ENCODE measurements around the gene CYLD. TPM values are rescaled to one million over a fixed set of nuclear protein-coding genes. Genes with fewer than 3 reads are reported as not detected.
A peak's percentile ranks its signal among the peaks of the same experiment; 100 is the strongest.

CYLD gene
- total and polyA plus RNA-seq, 10 of the 15 experiments (the other 5 are each of a cell fraction or from before 2014, with no cell fraction given), result 19.2 to 106 (median 46.1) TPM

DNA sequence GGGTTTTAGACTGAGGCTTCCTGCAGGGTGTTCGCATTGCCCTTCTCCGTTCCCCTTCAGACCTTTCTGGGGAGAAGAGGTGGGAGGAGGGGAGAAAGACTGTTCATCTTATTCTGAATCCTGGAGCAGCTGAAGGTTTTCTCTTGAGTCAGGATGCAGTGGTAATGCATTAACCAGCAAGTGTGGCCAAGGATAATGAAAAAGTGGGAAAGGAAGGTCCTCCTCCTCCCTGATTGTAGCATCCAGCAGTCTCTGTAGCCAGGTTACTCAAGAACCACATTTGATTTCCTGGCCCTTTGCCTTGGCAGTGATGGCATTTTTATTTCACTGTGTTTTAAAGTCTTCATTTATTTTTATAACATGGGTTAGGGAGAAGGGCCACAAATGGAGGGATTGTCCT lies 59.1 kb downstream of the CYLD start:
- TF ChIP-seq ZNF274 (IDR thresholded peaks at IDR 0.05; ENCODE audit: insufficient read depth, insufficient read length) (no peak), POLR2AphosphoS5 (IDR thresholded peaks at IDR 0.05; ENCODE audit: low read length) (peak; percentile 42; the same call in 1 of the 2 replicates)
- no peak for DNase-seq (ENCODE audit: low read depth, low spot score)
- CTCF ChIA-PET, result interaction anchor here (13.4 kb wide), 1 partner anchor 132 kb away, joined by 293 read pairs; no protein-coding TSS in a partner anchor
- H3K79me2 ChIP-seq (ENCODE audit: control insufficient read depth, insufficient read depth, low read length), result no peaks in the 10 kb centered on the region
- no peak overlapping the region for H2AFZ ChIP-seq (ENCODE audit: control insufficient read depth, low read depth, low read length)
- H3K4me3 ChIP-seq, result no peak overlapping the region
- H3K9me3 ChIP-seq (replicated peaks; ENCODE audit: control insufficient read depth, insufficient read depth, low read length), result no peaks in the 10 kb centered on the region; the same call in 2 of the 3 replicates
- SMC1A ChIA-PET (ENCODE audit: uncharacterized antibody, unreplicated experiment), result no interaction called here
- H3K36me3 ChIP-seq (ENCODE audit: control insufficient read depth in 2 of 2, insufficient read depth in 2 of 2, low read length in 1 of 2), result peaks cover 8 to 15% of the 10 kb centered on the region in 2 experiments; a peak in 3 of 4 replicates
- no peaks in the 10 kb centered on the region for H3K4me1 ChIP-seq (ENCODE audit: control insufficient read depth, insufficient read depth, low read length)
- POLR2A ChIA-PET, result no interaction called here
- H4K20me1 ChIP-seq (ENCODE audit: control insufficient read depth, insufficient read depth), result no peaks in the 10 kb centered on the region
- BruUV-seq (replicated peaks), result no TSS peak
- RAD21 ChIA-PET (ENCODE audit: unreplicated experiment), result no interaction called here
- no peak overlapping the region for H3K27ac ChIP-seq (ENCODE audit: control insufficient read depth, insufficient read depth)
- no peaks in the 10 kb centered on the region for H3K27me3 ChIP-seq (replicated peaks in 1 of 2; ENCODE audit: control insufficient read depth in 2 of 2, insufficient read depth in 2 of 2, low read length in 1 of 2)
- in situ Hi-C loops (cut with MboI) (no loop called here), intact Hi-C loops (cut with micrococcal nuclease; ENCODE audit: unreplicated experiment) (loop anchor here (10.0 kb wide), 2 partner anchors 556 to 586 kb away; no protein-coding TSS in a partner anchor)
- no peak overlapping the region for H3K9ac ChIP-seq (ENCODE audit: control insufficient read depth, insufficient read depth, low read length)
- no peak for ATAC-seq
- FAIRE-seq, result no peak
- 81% methylated on average over 2 of the region's 2 CpGs for WGBS (ENCODE audit: insufficient coverage, insufficient replicate concordance, low lambda C conversion rate, missing lambda C conversion rate)
- H3K4me2 ChIP-seq (ENCODE audit: control insufficient read depth, insufficient read depth), result no peak overlapping the region

DNA sequence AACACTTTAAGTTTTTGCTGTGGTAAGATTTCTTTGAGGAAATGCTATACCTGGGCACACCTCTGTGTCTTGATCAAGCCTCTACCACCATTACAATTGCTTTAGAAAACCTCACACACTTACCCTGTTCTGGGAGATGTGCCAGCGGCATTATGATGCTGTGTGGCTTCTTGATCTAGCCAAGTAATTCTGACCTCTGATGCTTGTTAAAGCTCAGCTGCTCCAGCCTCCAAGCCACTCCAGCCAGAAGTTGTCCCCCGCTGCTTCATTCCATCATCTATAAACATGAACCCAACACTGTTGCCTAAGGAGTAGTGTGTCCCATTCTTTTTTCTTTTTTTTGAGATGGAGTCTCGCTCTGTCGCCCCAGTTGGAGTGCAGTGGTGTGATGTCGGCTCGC lies 60.1 kb downstream of the CYLD start:
- no peak for FAIRE-seq
- no peak for ATAC-seq
- SMC1A ChIA-PET (ENCODE audit: uncharacterized antibody, unreplicated experiment), result no interaction called here
- H2AFZ ChIP-seq (ENCODE audit: control insufficient read depth, low read depth, low read length), result no peak overlapping the region
- 93% methylated on average over 6 of the region's 6 CpGs for WGBS (ENCODE audit: insufficient coverage, insufficient replicate concordance, low lambda C conversion rate, missing lambda C conversion rate)
- POLR2A ChIA-PET, result no interaction called here
- H3K36me3 ChIP-seq (ENCODE audit: control insufficient read depth in 2 of 2, insufficient read depth in 2 of 2, low read length in 1 of 2), result peaks cover 5 to 8% of the 10 kb centered on the region in 2 experiments; a peak in 2 of 4 replicates
- RAD21 ChIA-PET (ENCODE audit: unreplicated experiment), result interaction anchor here (1.2 to 1.8 kb wide), 2 partner anchors 25 to 55 kb away, joined by 3 to 5 read pairs; no protein-coding TSS in a partner anchor
- no peak for DNase-seq (ENCODE audit: low read depth, low spot score)
- no peak overlapping the region for H3K9ac ChIP-seq (ENCODE audit: control insufficient read depth, insufficient read depth, low read length)
- CTCF ChIA-PET, result interaction anchor here (1.7 to 13.4 kb wide), 2 partner anchors 10 to 133 kb away, joined by 5 to 293 read pairs; no protein-coding TSS in a partner anchor
- no peaks in the 10 kb centered on the region for H3K4me1 ChIP-seq (ENCODE audit: control insufficient read depth, insufficient read depth, low read length)
- H3K4me2 ChIP-seq (ENCODE audit: control insufficient read depth, insufficient read depth), result no peak overlapping the region
- no peak for TF ChIP-seq NFXL1 (IDR thresholded peaks at IDR 0.05; ENCODE audit: borderline replicate concordance)
- 0 out of 2 replicates have a peak, but pooled peaks have one; percentile 23 for TF ChIP-seq POLR2A (IDR thresholded peaks at IDR 0.05; ENCODE audit: low read depth, low read length)
- H4K20me1 ChIP-seq (ENCODE audit: control insufficient read depth, insufficient read depth), result no peaks in the 10 kb centered on the region
- no peaks in the 10 kb centered on the region for H3K79me2 ChIP-seq (ENCODE audit: control insufficient read depth, insufficient read depth, low read length)
- no peak overlapping the region for H3K27ac ChIP-seq (ENCODE audit: control insufficient read depth, insufficient read depth)
- BruUV-seq (replicated peaks), result no TSS peak
- in situ Hi-C loops (cut with MboI), result no loop called here
- no peak overlapping the region for H3K4me3 ChIP-seq
- no peaks in the 10 kb centered on the region for H3K27me3 ChIP-seq (replicated peaks in 1 of 2; ENCODE audit: control insufficient read depth in 2 of 2, insufficient read depth in 2 of 2, low read length in 1 of 2)
- intact Hi-C loops (cut with micrococcal nuclease; ENCODE audit: unreplicated experiment), result loop anchor here (10.0 kb wide), 2 partner anchors 557 to 587 kb away; no protein-coding TSS in a partner anchor
- H3K9me3 ChIP-seq (replicated peaks; ENCODE audit: control insufficient read depth, insufficient read depth, low read length), result no peaks in the 10 kb centered on the region; the same call in 2 of the 3 replicates
